ENCODE measurements around the gene SH3BP4. TPM values are rescaled to one million over a fixed set of nuclear protein-coding genes. Genes with fewer than 3 reads are reported as not detected.
A peak's percentile ranks its signal among the peaks of the same experiment; 100 is the strongest.

Gene SH3BP4
- total RNA-seq, 1 donor from 2014 or later, result 45.7 TPM

GRCh38 chr2:234970099-234970440, 18.3 kb downstream of the SH3BP4 start:
- DNase-seq (ENCODE audit: low spot score, unreplicated experiment), result no peak
- TF ChIP-seq CTCF (IDR thresholded peaks at IDR 0.05; ENCODE audit: unreplicated experiment), result no peak
- Mint-ChIP-seq H3K27ac (peak overlapping the region; percentile 18), H3K27me3 (no peaks in the 10 kb centered on the region), H3K9me3 (ENCODE audit: low read depth) (no peaks in the 10 kb centered on the region), H3K4me1 (ENCODE audit: low read depth) (peaks cover 17% of the 10 kb centered on the region), H3K4me3 (ENCODE audit: low read depth) (no peak overlapping the region), H3K36me3 (ENCODE audit: insufficient read depth) (peaks cover 9% of the 10 kb centered on the region)

- no peak for DNase-seq (ENCODE audit: low spot score, unreplicated experiment)
- Mint-ChIP-seq H3K36me3 (ENCODE audit: insufficient read depth) (peaks cover 7% of the 10 kb centered on the region), H3K27ac (no peak overlapping the region), H3K4me3 (ENCODE audit: low read depth) (no peak overlapping the region), H3K9me3 (ENCODE audit: low read depth) (no peaks in the 10 kb centered on the region), H3K4me1 (ENCODE audit: low read depth) (peaks cover 15% of the 10 kb centered on the region), H3K27me3 (no peaks in the 10 kb centered on the region)
- TF ChIP-seq CTCF (IDR thresholded peaks at IDR 0.05; ENCODE audit: unreplicated experiment), result no peak
These were observed 18.7 kb downstream of the SH3BP4 start for GRCh38 chr2:234970477-234970882.

GRCh38 chr2:234971496-234971895, 19.7 kb downstream of the SH3BP4 start:
- Mint-ChIP-seq H3K36me3 (ENCODE audit: insufficient read depth) (peaks cover 4% of the 10 kb centered on the region), H3K4me3 (ENCODE audit: low read depth) (no peak overlapping the region), H3K27ac (no peak overlapping the region), H3K27me3 (no peaks in the 10 kb centered on the region), H3K4me1 (ENCODE audit: low read depth) (peaks cover 20% of the 10 kb centered on the region), H3K9me3 (ENCODE audit: low read depth) (no peaks in the 10 kb centered on the region)
- TF ChIP-seq CTCF (IDR thresholded peaks at IDR 0.05; ENCODE audit: unreplicated experiment), result no peak
- no peak for DNase-seq (ENCODE audit: low spot score, unreplicated experiment)

- no peak for TF ChIP-seq CTCF (IDR thresholded peaks at IDR 0.05; ENCODE audit: unreplicated experiment)
- DNase-seq (ENCODE audit: low spot score, unreplicated experiment), result no peak
- Mint-ChIP-seq H3K9me3 (ENCODE audit: low read depth) (no peaks in the 10 kb centered on the region), H3K4me1 (ENCODE audit: low read depth) (peaks cover 29% of the 10 kb centered on the region), H3K4me3 (ENCODE audit: low read depth) (no peak overlapping the region), H3K36me3 (ENCODE audit: insufficient read depth) (peaks cover 4% of the 10 kb centered on the region), H3K27ac (peak overlapping the region; percentile 75), H3K27me3 (no peaks in the 10 kb centered on the region)
These were observed 21.2 kb downstream of the SH3BP4 start for GRCh38 chr2:234973008-234973407.

GRCh38 chr2:234974501-234975385, 22.9 kb downstream of the SH3BP4 start:
- Mint-ChIP-seq H3K9me3 (ENCODE audit: low read depth) (no peaks in the 10 kb centered on the region), H3K4me3 (ENCODE audit: low read depth) (no peak overlapping the region), H3K4me1 (ENCODE audit: low read depth) (peaks cover 42% of the 10 kb centered on the region), H3K27me3 (no peaks in the 10 kb centered on the region), H3K36me3 (ENCODE audit: insufficient read depth) (peaks cover 11% of the 10 kb centered on the region), H3K27ac (peak overlapping the region; percentile 0)
- DNase-seq (ENCODE audit: low spot score, unreplicated experiment), result no peak
- no peak for TF ChIP-seq CTCF (IDR thresholded peaks at IDR 0.05; ENCODE audit: unreplicated experiment)

Data from progenitor cell of endocrine pancreas (in vitro differentiated cells).